Measurements from ENCODE around the gene ELMO1.

ELMO1 gene

DNA sequence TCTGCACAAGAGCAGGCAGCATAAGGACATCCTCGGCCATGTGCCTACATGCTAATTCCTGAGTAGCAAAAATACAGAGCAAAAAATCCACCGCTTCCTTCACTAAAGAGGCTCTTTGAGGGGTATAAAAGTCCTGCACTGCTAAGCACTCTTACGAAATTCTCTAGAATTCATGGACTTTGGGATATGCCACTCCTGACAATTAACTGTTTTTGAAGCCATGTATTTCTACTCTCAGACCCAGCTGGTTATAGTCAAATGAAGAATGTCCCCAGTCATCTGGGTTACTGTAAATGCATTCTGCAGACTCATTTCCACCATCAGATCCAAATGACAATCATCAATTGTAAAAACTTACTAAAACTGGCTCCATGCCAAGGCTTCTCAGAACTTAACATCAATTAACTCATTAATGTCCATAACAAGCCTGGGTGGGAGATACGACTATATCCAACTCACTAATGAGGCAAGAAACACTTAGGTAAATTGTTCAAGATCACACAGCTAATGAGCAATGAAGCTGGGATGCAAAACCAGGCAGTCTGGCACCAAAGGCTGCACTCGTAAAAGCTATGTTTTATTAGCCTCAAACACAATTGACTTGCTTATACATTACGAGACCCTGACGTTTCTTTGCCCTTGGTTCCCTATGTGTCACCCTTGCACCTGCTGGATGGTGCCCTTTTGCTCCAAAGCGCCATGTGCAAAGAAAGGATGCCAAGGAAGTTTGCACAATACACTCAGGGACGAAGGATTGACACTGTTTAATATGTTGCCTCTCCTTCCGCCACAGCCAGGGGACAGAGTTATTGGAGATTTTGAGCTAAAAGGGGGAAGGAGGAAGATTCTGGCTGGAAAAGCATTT is 250.4 kb downstream of the ELMO1 start:
- Histone ChIP-seq H3K9me3 (ENCODE audit: severe bottlenecking) (no peaks in the 10 kb centered on the region), H3K4me1 (ENCODE audit: insufficient read depth, poor library complexity, severe bottlenecking) (no peaks in the 10 kb centered on the region)
- ATAC-seq (ENCODE audit: low read depth) = no peak

GRCh38 chr7:37197108-37197507 is 251.6 kb downstream of the ELMO1 start:
- no peaks in the 10 kb centered on the region for H3K4me1 ChIP-seq (ENCODE audit: insufficient read depth, poor library complexity, severe bottlenecking)
- no peaks in the 10 kb centered on the region for H3K9me3 ChIP-seq (ENCODE audit: severe bottlenecking)
- no peaks in the 10 kb centered on the region for H3K36me3 ChIP-seq (ENCODE audit: low read depth)
- ATAC-seq (ENCODE audit: low read depth) (no peak), DNase-seq (ENCODE audit: low spot score) (no peak)
- no peak for TF ChIP-seq CTCF (IDR thresholded peaks at IDR 0.05; ENCODE audit: poor library complexity, severe bottlenecking)
- no peak overlapping the region for H3K27ac ChIP-seq (ENCODE audit: poor library complexity, severe bottlenecking)
- no peaks in the 10 kb centered on the region for H3K27me3 ChIP-seq (ENCODE audit: insufficient read depth, poor library complexity, severe bottlenecking)
- no peak overlapping the region for H3K4me3 ChIP-seq (ENCODE audit: severe bottlenecking)

More for the DNA sequence above, 250.4 kb downstream of the ELMO1 start:
- Histone ChIP-seq H3K27ac (ENCODE audit: poor library complexity, severe bottlenecking) (no peak overlapping the region), H3K36me3 (ENCODE audit: low read depth) (no peaks in the 10 kb centered on the region), H3K4me3 (ENCODE audit: severe bottlenecking) (no peak overlapping the region), H3K27me3 (ENCODE audit: insufficient read depth, poor library complexity, severe bottlenecking) (no peaks in the 10 kb centered on the region)
- TF ChIP-seq CTCF (IDR thresholded peaks at IDR 0.05; ENCODE audit: poor library complexity, severe bottlenecking) = no peak
- no peak for DNase-seq (ENCODE audit: low spot score)

DNA sequence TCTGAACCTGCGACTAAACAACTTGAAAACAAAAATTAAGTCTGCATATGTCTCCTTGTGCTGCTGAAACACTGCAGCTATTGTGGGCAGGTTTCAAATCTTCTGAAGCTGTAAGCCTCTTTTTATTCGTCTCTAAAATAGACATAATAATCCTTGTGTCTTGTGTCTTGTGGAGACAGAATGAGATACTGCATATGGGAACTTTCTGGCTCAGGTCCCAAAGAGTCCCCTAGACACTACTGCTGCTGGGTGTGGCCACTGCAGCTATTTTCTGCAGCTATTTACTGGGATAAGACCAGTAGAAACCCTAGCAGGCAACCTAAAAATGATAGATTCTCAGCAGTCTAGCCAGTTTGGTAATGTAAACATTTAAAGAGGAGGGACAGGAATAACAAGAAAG is 252.0 kb downstream of the ELMO1 start:
- TF ChIP-seq CTCF (IDR thresholded peaks at IDR 0.05; ENCODE audit: poor library complexity, severe bottlenecking) = no peak
- H3K4me1 ChIP-seq (ENCODE audit: insufficient read depth, poor library complexity, severe bottlenecking) = no peaks in the 10 kb centered on the region
- H3K27me3 ChIP-seq (ENCODE audit: insufficient read depth, poor library complexity, severe bottlenecking) = no peaks in the 10 kb centered on the region
- H3K27ac ChIP-seq (ENCODE audit: poor library complexity, severe bottlenecking) = no peak overlapping the region
- no peak overlapping the region for H3K4me3 ChIP-seq (ENCODE audit: severe bottlenecking)
- no peaks in the 10 kb centered on the region for H3K36me3 ChIP-seq (ENCODE audit: low read depth)
- ATAC-seq (ENCODE audit: low read depth) (no peak), DNase-seq (ENCODE audit: low spot score) (no peak)
- no peaks in the 10 kb centered on the region for H3K9me3 ChIP-seq (ENCODE audit: severe bottlenecking)

- H3K4me3 ChIP-seq (ENCODE audit: severe bottlenecking) = no peak overlapping the region
- DNase-seq (ENCODE audit: low spot score) (no peak), ATAC-seq (ENCODE audit: low read depth) (no peak)
- no peaks in the 10 kb centered on the region for H3K27me3 ChIP-seq (ENCODE audit: insufficient read depth, poor library complexity, severe bottlenecking)
- H3K9me3 ChIP-seq (ENCODE audit: severe bottlenecking) = no peaks in the 10 kb centered on the region
- TF ChIP-seq CTCF (IDR thresholded peaks at IDR 0.05; ENCODE audit: poor library complexity, severe bottlenecking) = no peak
- H3K36me3 ChIP-seq (ENCODE audit: low read depth) = no peaks in the 10 kb centered on the region
- H3K4me1 ChIP-seq (ENCODE audit: insufficient read depth, poor library complexity, severe bottlenecking) = no peaks in the 10 kb centered on the region
- H3K27ac ChIP-seq (ENCODE audit: poor library complexity, severe bottlenecking) = no peak overlapping the region
Observed at GRCh38 chr7:37195388-37195787, 253.3 kb downstream of the ELMO1 start.

DNA sequence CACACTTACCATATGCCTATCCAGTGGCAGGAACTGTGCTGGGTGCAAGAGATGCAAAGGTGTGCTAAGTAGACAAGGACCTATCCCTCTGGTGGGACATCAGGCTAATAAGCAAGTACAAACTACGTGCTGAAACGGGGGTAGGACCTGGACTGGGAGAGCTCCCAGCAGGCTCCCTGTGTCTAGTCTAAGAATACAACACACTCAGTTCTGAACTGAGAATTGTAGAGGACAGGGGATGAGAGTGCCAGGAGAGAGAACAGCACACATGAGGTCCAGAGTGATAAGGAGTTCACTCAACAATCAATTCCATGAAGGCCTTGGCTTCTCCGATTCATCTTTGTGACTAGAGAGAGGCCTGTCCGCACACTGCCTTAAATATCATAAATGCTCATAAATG is 253.7 kb downstream of the ELMO1 start:
- H3K36me3 ChIP-seq (ENCODE audit: low read depth) = no peaks in the 10 kb centered on the region
- TF ChIP-seq CTCF (IDR thresholded peaks at IDR 0.05; ENCODE audit: poor library complexity, severe bottlenecking) = no peak
- H3K4me1 ChIP-seq (ENCODE audit: insufficient read depth, poor library complexity, severe bottlenecking) = no peaks in the 10 kb centered on the region
- no peak for ATAC-seq (ENCODE audit: low read depth)
- H3K27ac ChIP-seq (ENCODE audit: poor library complexity, severe bottlenecking) = no peak overlapping the region
- H3K27me3 ChIP-seq (ENCODE audit: insufficient read depth, poor library complexity, severe bottlenecking) = no peaks in the 10 kb centered on the region
- no peak overlapping the region for H3K4me3 ChIP-seq (ENCODE audit: severe bottlenecking)
- H3K9me3 ChIP-seq (ENCODE audit: severe bottlenecking) = no peaks in the 10 kb centered on the region
- no peak for DNase-seq (ENCODE audit: low spot score)

Data from RWPE2 (cell line).